GM18909 (cell line): Measurements from ENCODE around the gene DISC1.
A peak's percentile ranks its signal among the peaks of the same experiment; 100 is the strongest.

Source experiments
- ATAC-seq: cut with Tn5 transposase; IDR thresholded peaks from one replicate; pipeline ENCODE4 v1.9.1; 2021; ENCODE audit warnings: mild to moderate bottlenecking; ENCODE audit not compliant: unreplicated experiment, poor library complexity

DISC1 gene

GRCh38 chr1:231800108-231800507 is 173.5 kb downstream of the DISC1 start:
- ATAC-seq, result no peak

DNA sequence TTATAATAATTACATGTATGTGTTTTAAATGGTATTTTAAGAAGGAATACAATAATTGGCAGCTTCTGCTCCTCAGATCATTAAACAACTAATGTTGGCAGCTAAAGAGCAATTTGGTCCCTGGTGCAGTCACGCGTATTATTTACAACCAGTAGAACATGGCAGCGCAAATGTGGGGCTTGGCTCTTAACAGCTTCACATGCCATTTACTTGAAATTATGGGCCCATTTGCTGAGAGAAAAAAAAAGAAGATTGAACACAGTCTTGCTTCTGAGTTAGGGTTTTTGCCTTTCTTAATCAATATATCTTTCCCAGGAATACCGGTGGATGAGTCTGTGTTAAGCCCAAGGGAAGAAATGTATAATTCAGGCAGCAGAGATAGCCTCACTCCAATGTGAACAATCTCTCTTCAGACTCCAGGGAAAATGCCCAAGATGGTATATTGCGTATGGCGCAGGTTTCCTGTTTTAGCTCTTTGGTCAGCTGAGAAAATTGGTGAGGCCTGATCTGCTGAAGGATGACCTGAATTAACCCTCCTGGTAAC is 174.5 kb downstream of the DISC1 start:
- no peak for ATAC-seq

- no peak for ATAC-seq
These were observed 176.8 kb downstream of the DISC1 start for GRCh38 chr1:231803353-231803752.

GRCh38 chr1:231806623-231807495 is 180.3 kb downstream of the DISC1 start:
- peak; percentile 88 for ATAC-seq

GRCh38 chr1:231807541-231807940 is 181.0 kb downstream of the DISC1 start:
- no peak for ATAC-seq

DNA sequence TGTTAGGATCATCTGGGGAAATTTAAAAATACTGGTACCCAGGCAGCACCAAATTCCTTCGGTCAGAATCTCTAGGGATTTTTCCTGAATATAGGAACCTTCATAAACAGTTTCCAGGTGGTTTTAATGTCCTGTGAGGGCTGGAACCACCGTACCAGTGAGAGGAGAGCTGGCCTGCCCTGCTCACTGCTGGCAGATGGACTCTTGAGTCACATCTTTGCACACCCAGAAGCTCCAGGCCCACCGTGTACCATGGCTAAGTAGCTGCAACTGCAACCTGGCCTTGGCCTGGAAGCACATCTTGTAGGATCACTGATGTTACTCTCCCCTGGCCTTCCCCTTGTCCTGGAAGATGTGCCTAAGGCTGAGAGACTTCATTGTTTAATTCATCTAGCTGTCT is 181.5 kb downstream of the DISC1 start:
- no peak for ATAC-seq

GRCh38 chr1:231808990-231809389 is 182.4 kb downstream of the DISC1 start:
- ATAC-seq, result no peak

- no peak for ATAC-seq
These were observed 183.8 kb downstream of the DISC1 start for GRCh38 chr1:231810415-231810814.

DNA sequence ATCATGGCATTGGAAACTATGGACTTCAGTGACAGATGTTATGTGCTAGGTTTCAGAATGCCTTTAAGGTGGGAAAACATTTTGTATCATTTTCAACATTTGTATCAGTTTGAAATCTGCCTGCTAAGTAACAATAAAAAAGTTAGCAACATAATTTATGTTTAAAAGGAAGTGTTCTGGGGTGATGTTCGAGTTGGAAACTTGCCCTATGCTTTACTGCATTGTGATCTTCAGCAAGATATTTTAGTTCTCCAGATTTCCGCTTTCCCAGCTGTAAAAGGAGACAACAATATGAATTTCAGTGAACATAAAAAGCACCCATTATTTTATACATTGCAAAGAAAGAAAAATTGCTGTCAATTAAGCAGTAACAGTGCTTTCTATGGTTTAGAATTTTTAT is 187.4 kb downstream of the DISC1 start:
- ATAC-seq, result no peak

DNA sequence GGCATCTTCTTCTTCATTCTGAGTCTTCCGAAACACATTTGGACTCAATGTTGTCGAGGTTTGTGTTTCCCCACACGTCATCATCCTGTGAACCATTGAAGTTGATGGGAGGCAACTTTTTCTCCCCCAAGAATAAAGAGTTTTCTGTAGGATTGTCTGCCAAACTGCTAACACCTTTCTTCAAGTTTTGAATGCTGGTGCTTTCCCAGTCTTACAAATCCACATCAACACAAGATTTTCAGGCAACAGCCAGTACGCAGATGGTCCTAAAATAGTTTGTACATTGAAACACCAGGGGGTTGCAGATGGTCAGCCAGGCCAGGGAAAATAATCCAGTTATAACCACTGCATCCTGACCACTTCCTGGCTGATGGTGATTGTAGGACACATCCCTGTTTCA is 187.9 kb downstream of the DISC1 start:
- ATAC-seq, result no peak

- ATAC-seq, result no peak
These were observed 191.2 kb downstream of the DISC1 start for GRCh38 chr1:231817801-231818200.

DNA sequence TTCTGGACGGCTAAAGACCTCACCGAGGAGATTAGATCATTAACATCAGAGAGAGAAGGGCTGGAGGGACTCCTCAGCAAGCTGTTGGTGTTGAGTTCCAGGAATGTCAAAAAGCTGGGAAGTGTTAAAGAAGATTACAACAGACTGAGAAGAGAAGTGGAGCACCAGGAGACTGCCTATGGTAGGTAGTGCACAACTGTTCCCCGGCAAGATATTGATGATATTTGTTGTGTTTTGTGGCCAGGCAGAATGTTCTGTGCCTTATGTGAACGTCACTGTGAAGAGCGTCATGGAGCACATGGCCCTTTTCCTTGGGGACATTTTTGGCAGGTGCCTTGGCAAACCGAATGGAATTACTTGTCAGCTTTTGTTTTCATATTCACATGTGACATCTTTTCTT is 191.7 kb downstream of the DISC1 start:
- no peak for ATAC-seq

GRCh38 chr1:231821281-231821680 is 194.7 kb downstream of the DISC1 start:
- no peak for ATAC-seq

DNA sequence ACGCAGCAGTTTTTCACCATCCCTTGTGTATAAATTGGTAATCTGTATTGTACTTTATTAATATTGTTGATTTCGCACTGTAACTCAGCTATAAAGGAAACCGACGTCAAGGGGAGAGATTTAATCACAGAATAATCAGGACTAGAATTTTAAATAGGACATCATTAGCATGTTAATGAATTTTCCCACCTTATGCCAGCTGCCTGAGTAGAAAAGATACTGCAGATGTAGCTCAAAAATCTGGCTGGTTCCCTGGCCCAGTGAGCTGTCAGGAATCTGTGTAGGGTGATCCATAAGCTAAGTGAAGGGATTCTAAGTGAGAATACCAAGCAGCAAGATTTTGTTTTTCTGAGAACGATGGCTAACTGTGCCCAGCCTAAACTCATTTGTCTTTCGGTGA is 195.5 kb downstream of the DISC1 start:
- ATAC-seq, result no peak

- no peak for ATAC-seq
These were observed 200.0 kb downstream of the DISC1 start for GRCh38 chr1:231826566-231826965.

GRCh38 chr1:231827337-231828105 is 200.9 kb downstream of the DISC1 start:
- no peak for ATAC-seq

- ATAC-seq, result no peak
These were observed 201.8 kb downstream of the DISC1 start for GRCh38 chr1:231828182-231828920.

DNA sequence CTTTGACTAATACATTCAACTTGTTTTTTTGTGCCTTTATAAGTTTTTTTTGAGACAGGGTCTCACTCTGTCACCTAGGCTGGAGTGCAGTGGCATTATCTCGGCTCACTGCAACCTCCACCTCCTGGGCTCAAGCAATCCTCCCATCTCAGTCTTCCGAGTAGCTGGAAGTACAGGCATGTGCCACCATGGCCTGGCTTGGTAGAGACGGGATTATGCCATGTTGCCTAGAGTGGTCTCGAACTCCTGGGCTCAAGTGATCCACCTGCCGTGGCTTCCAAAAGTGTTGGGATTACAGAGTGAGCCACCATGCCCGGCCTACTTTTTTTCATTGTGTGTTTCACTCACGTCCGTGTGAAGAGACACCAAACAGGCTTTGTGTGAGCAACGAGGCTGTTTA is 202.7 kb downstream of the DISC1 start:
- no peak for ATAC-seq

- ATAC-seq, result no peak
These were observed 209.8 kb downstream of the DISC1 start for GRCh38 chr1:231836227-231836893.

GRCh38 chr1:231838521-231838920 is 211.9 kb downstream of the DISC1 start:
- ATAC-seq, result no peak
